Measurements from ENCODE around the gene ZBTB46.

ZBTB46 gene

DNA sequence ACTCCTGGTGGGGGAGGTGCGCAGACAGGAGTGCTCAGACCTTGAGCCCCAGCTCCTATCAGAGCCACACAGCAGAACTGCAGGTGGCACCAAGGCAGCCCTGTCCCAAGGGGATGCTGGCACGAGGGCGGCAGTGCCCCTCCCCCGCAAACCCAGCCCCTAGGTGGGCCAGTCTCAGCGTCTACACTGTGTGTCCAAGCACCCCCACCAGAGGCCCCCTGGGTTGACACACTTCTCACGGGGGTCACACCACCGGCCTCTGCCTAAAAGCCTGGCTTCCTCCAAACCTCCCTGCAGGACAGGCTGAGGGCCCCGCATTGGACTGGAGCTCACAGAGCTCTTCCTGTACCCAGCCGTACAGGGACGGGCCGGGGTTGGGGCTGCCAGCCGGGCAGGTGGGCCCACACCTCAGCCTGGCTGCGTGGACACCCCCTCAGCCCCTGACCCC, 83.4 kb downstream of the ZBTB46 start:
- Histone ChIP-seq H3K27me3 (ENCODE audit: control insufficient read depth, insufficient read depth, low read length) (no peaks in the 10 kb centered on the region), H3K9me3 (ENCODE audit: control insufficient read depth, insufficient read depth, low read depth, low read length) (no peaks in the 10 kb centered on the region), H3K27ac (ENCODE audit: low read depth, low read length) (no peak overlapping the region), H3K36me3 (ENCODE audit: control insufficient read depth, insufficient read depth, low read length) (peaks cover 20% of the 10 kb centered on the region), H3K4me1 (ENCODE audit: control insufficient read depth, insufficient read depth, low read length) (peaks cover 17% of the 10 kb centered on the region), H3K9ac (ENCODE audit: low read length) (no peak overlapping the region), H3K4me3 (ENCODE audit: low read depth, low read length) (no peak overlapping the region)

DNA sequence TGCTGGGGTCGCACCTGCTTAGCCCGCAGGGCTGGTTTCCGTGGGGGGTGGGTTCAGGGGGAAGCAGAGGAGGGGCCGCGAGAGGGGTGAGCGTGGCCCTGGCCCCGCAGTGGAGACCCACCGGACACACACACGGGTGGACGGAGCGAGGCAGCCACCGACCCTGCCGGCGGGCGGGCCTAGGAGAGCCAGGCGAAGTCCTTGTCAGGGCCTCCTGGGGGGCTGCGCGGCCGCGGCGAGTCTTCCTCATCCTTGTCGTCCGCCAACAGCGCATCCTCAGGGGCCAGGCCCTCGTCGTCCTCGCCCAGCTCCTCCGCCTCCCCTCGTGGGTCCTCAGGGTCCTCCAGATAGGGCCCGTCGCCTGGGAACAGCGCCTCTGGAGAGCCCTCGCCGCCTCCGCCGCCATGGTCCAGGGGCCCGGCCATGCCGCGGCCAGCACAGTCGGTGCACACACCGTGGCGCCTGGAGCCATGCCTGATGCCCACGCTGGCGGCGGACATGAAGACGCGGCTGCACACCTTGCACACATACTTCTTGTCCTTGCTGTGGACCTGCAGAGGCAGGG, 84.2 kb downstream of the ZBTB46 start:
- no peak overlapping the region for H3K9ac ChIP-seq (ENCODE audit: low read length)
- no peak overlapping the region for H3K4me3 ChIP-seq (ENCODE audit: low read depth, low read length)
- no peaks in the 10 kb centered on the region for H3K27me3 ChIP-seq (ENCODE audit: control insufficient read depth, insufficient read depth, low read length)
- H3K4me1 ChIP-seq (ENCODE audit: control insufficient read depth, insufficient read depth, low read length) = peaks cover 10% of the 10 kb centered on the region
- no peak overlapping the region for H3K27ac ChIP-seq (ENCODE audit: low read depth, low read length)
- H3K9me3 ChIP-seq (ENCODE audit: control insufficient read depth, insufficient read depth, low read depth, low read length) = no peaks in the 10 kb centered on the region
- H3K36me3 ChIP-seq (ENCODE audit: control insufficient read depth, insufficient read depth, low read length) = peaks cover 23% of the 10 kb centered on the region

DNA sequence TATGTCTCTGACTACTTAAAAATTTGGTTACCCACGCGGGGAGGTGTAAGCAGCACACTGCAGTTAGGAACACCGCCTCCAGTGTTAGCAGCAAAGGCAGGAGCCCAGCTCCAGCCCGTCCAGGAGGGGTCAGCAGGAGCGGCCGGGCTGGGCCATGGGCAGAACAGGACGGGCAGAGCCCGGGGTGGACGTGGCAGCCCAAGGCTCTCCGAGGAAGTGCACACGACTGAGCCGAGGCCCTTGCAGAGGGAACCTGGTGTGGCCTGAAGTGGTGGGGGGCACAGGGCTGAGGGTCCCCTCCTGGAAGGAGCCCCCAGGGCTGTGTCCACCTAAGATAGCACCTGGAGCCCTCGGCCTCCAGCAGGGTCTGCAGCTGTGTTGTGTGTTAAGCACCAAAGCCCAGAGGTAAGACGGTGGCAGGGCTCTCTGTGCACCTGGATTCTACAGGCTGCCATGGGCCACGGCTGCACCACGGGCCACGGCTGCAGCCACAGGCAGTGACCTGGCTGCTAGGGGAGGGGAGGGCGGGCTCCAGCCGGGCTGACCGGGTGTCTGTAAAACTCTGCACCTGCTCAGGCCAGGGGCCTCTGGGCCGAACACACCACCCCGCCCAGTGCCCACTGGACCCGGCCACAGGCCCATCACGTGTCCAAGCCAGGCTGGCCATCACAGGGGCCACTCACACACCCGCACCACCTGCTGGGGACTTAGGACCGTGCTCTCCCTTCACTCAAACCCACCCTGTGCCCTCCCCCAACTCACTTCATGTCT, 84.9 kb downstream of the ZBTB46 start:
- Histone ChIP-seq H3K9ac (ENCODE audit: low read length) (no peak overlapping the region), H3K27me3 (ENCODE audit: control insufficient read depth, insufficient read depth, low read length) (no peaks in the 10 kb centered on the region), H3K36me3 (ENCODE audit: control insufficient read depth, insufficient read depth, low read length) (peaks cover 23% of the 10 kb centered on the region), H3K9me3 (ENCODE audit: control insufficient read depth, insufficient read depth, low read depth, low read length) (no peaks in the 10 kb centered on the region), H3K4me1 (ENCODE audit: control insufficient read depth, insufficient read depth, low read length) (peaks cover 12% of the 10 kb centered on the region), H3K4me3 (ENCODE audit: low read depth, low read length) (no peak overlapping the region), H3K27ac (ENCODE audit: low read depth, low read length) (no peak overlapping the region)

DNA sequence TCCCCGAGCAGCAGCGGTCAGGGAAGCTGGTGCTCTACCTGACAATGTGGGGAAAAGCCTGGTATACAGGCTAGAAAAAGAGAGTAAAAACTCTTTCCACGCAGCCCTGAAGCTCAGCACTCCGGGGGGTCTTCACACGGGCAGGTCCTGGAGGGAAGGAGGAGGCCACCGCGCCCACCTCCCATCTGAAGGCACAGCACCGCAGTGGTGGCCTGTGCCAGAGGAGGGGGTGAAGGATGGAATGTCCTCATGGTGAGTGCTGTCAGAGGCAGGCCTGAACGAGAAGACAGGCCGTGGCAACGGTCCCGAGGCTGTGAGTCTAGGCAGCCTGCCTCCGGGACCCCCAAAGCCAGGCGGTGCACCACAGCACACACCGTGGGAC, 85.6 kb downstream of the ZBTB46 start:
- Histone ChIP-seq H3K36me3 (ENCODE audit: control insufficient read depth, insufficient read depth, low read length) (peaks cover 23% of the 10 kb centered on the region), H3K27me3 (ENCODE audit: control insufficient read depth, insufficient read depth, low read length) (no peaks in the 10 kb centered on the region)

DNA sequence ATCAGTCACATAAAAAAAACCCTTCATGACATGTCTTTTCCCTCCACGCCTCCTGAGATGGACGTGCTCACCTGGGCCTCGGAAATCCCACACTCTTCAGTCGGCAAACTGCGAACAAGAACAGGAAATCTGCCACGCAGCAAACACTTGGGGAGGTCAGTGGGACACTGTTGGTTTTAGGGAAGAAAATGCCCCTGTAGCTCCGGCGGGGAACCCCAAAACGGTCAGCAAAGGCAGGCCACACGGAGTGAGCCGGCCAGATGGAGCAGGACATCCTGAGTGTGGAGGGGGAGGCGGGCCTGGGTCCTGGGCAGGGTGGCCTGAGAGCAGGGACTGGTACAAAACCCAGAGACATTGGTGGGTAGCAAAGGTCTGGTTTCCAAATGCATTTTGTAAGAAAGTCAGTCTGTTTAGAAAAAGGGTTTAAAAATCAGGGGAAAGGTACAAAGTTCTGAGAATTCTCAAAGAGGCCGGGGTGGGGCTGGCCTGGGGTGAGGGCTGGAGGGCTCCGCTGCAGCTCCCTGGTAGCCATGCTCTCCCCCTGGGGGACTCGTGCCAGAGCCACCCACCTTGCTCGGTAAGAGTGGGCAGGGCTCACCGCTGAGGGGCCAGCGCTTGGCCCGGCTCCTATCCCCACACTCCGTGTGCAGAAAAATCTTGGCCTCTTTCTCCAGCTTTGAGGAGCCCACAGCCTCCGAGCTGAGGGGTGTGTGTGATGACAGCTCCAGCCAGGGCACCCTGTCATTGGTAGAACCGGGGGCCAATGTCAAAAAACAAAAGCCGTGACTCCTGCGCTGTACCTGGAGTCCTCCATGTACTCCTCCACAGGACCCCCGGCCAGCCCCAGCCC, 86.3 kb downstream of the ZBTB46 start:
- Histone ChIP-seq H3K4me1 (ENCODE audit: control insufficient read depth, insufficient read depth, low read length) (peaks cover 9% of the 10 kb centered on the region), H3K9ac (ENCODE audit: low read length) (no peak overlapping the region)

More for the DNA sequence above, 85.6 kb downstream of the ZBTB46 start:
- Histone ChIP-seq H3K4me1 (ENCODE audit: control insufficient read depth, insufficient read depth, low read length) (peaks cover 9% of the 10 kb centered on the region), H3K4me3 (ENCODE audit: low read depth, low read length) (no peak overlapping the region), H3K9me3 (ENCODE audit: control insufficient read depth, insufficient read depth, low read depth, low read length) (no peaks in the 10 kb centered on the region), H3K27ac (ENCODE audit: low read depth, low read length) (no peak overlapping the region), H3K9ac (ENCODE audit: low read length) (no peak overlapping the region)

DNA sequence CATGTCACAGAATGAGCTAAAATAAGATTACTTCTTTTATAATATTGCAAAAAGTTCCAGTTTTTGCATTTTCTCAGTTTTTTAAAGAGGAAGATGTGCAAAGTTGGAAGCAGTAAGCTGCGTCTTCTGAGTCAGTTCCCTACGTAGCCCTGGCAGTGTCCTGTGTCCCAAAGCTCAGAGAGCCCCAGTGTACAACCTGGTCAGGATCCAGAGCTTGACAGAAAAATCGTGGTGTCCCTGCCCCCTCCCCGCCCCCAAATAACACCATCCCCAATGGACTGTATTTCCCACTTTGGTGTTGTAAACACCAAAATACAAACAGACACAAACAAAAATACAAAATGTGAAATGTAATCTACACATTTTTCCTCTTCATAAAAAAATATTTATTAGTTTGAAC, 86.9 kb downstream of the ZBTB46 start:
- H3K9ac ChIP-seq (ENCODE audit: low read length) = no peak overlapping the region
- peaks cover 9% of the 10 kb centered on the region for H3K4me1 ChIP-seq (ENCODE audit: control insufficient read depth, insufficient read depth, low read length)
- H3K27ac ChIP-seq (ENCODE audit: low read depth, low read length) = no peak overlapping the region
- no peaks in the 10 kb centered on the region for H3K27me3 ChIP-seq (ENCODE audit: control insufficient read depth, insufficient read depth, low read length)
- no peaks in the 10 kb centered on the region for H3K9me3 ChIP-seq (ENCODE audit: control insufficient read depth, insufficient read depth, low read depth, low read length)
- peaks cover 23% of the 10 kb centered on the region for H3K36me3 ChIP-seq (ENCODE audit: control insufficient read depth, insufficient read depth, low read length)
- H3K4me3 ChIP-seq (ENCODE audit: low read depth, low read length) = no peak overlapping the region

More for the DNA sequence above, 86.3 kb downstream of the ZBTB46 start:
- no peak overlapping the region for H3K4me3 ChIP-seq (ENCODE audit: low read depth, low read length)
- no peaks in the 10 kb centered on the region for H3K9me3 ChIP-seq (ENCODE audit: control insufficient read depth, insufficient read depth, low read depth, low read length)
- H3K27ac ChIP-seq (ENCODE audit: low read depth, low read length) = no peak overlapping the region
- H3K36me3 ChIP-seq (ENCODE audit: control insufficient read depth, insufficient read depth, low read length) = peaks cover 23% of the 10 kb centered on the region
- H3K27me3 ChIP-seq (ENCODE audit: control insufficient read depth, insufficient read depth, low read length) = no peaks in the 10 kb centered on the region

DNA sequence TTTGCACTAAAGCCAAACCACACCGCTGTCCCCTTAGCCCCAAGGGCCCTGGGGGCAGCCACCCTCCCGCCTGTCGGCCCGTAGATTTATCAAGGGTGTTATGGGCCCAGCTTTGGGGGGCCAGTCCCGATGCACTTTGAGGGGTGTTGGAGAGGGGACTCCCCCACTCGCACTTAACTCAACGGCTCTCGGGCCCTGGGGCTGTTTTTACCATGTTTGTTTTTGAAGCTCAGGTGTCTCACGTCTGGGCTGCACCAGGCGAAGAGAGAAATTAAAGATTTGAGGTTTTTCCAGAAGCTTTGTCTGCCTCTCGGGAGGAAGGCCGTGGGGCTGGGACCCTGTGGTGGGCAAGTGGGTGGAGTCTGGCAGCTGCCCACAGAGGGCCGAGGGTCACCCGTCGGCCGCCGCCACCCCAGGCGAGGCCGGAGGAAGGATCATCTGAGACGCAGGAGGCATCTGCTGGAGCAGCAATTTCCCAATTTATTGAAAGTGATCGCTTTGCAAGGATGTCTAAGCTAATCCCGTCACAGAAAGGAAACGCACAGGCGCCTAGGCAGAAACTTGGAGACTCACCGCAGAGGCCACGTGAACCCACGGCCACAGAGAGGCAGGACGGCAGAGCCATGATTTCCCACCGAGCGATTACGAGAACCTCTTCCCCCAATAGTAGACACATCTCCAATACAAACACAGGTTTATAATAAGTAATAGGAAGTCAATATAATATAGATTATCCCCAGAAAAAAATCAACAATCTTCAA, 87.7 kb downstream of the ZBTB46 start:
- Histone ChIP-seq H3K4me1 (ENCODE audit: control insufficient read depth, insufficient read depth, low read length) (peaks cover 13% of the 10 kb centered on the region), H3K36me3 (ENCODE audit: control insufficient read depth, insufficient read depth, low read length) (peaks cover 23% of the 10 kb centered on the region), H3K9me3 (ENCODE audit: control insufficient read depth, insufficient read depth, low read depth, low read length) (no peaks in the 10 kb centered on the region), H3K9ac (ENCODE audit: low read length) (no peak overlapping the region), H3K4me3 (ENCODE audit: low read depth, low read length) (no peak overlapping the region), H3K27me3 (ENCODE audit: control insufficient read depth, insufficient read depth, low read length) (no peaks in the 10 kb centered on the region), H3K27ac (ENCODE audit: low read depth, low read length) (no peak overlapping the region)

DNA sequence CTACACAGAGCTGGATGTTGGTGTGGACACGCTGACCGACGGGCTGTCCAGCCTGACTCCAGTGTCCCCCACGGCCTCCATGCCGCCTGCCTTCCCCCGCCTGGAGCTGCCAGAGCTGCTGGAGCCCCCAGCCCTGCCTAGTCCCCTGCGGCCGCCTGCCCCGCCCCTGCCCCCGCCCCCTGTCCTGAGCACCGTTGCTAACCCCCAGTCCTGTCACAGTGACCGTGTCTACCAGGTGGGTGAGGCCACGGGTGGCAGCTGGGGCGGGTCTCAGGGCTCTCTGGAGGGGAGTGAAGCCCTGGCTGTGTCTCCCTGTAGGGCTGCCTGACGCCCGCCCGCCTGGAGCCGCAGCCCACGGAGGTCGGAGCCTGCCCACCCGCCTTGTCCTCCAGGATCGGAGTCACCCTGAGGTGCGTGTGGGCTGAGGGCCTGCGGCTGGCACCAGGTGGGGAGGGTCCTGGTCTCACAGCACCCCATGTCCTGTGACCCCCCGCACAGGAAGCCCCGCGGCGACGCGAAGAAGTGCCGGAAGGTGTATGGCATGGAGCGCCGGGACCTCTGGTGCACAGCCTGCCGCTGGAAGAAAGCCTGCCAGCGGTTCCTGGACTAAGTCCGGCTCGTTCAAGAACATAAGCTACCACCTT, 88.6 kb downstream of the ZBTB46 start:
- H3K9ac ChIP-seq (ENCODE audit: low read length) = no peak overlapping the region
- H3K27ac ChIP-seq (ENCODE audit: low read depth, low read length) = no peak overlapping the region
- no peak overlapping the region for H3K4me3 ChIP-seq (ENCODE audit: low read depth, low read length)
- H3K27me3 ChIP-seq (ENCODE audit: control insufficient read depth, insufficient read depth, low read length) = peaks cover 3% of the 10 kb centered on the region; the same call in 1 of the 2 replicates
- peaks cover 17% of the 10 kb centered on the region for H3K4me1 ChIP-seq (ENCODE audit: control insufficient read depth, insufficient read depth, low read length)
- H3K36me3 ChIP-seq (ENCODE audit: control insufficient read depth, insufficient read depth, low read length) = peaks cover 23% of the 10 kb centered on the region
- H3K9me3 ChIP-seq (ENCODE audit: control insufficient read depth, insufficient read depth, low read depth, low read length) = no peaks in the 10 kb centered on the region

DNA sequence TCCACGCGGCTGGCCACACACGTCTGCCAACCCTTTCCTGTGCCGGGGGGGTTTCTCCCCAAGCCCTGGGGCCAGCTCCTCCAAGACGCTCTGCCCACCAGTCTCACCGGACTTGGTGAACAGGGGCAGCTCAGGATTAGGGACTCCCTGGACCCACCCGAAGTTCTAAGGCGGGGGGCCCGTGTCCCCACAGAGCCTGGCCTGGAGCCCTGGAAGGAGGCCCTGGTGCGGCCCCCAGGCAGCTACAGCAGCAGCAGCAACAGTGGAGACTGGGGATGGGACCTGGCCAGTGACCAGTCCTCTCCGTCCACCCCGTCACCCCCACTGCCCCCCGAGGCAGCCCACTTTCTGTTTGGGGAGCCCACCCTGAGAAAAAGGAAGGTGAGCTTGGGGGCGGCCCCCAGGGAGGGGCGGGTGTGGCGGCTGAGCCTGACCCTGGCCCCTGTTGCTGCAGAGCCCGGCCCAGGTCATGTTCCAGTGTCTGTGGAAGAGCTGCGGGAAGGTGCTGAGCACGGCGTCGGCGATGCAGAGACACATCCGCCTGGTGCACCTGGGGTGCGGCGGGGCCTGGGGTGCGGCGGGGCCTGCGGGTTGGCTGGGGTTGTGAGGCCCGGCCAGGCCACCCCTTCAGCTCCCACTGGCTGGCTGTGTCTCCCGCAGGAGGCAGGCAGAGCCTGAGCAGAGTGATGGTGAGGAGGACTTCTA, 89.2 kb downstream of the ZBTB46 start:
- H3K9ac ChIP-seq (ENCODE audit: low read length) = no peak overlapping the region
- peaks cover 10% of the 10 kb centered on the region for H3K27me3 ChIP-seq (ENCODE audit: control insufficient read depth, insufficient read depth, low read length)
- H3K4me1 ChIP-seq (ENCODE audit: control insufficient read depth, insufficient read depth, low read length) = peaks cover 23% of the 10 kb centered on the region
- H3K27ac ChIP-seq (ENCODE audit: low read depth, low read length) = peak overlapping the region; percentile 79; the same call in 1 of the 2 replicates
- no peak overlapping the region for H3K4me3 ChIP-seq (ENCODE audit: low read depth, low read length)
- H3K36me3 ChIP-seq (ENCODE audit: control insufficient read depth, insufficient read depth, low read length) = peaks cover 23% of the 10 kb centered on the region
- H3K9me3 ChIP-seq (ENCODE audit: control insufficient read depth, insufficient read depth, low read depth, low read length) = no peaks in the 10 kb centered on the region

DNA sequence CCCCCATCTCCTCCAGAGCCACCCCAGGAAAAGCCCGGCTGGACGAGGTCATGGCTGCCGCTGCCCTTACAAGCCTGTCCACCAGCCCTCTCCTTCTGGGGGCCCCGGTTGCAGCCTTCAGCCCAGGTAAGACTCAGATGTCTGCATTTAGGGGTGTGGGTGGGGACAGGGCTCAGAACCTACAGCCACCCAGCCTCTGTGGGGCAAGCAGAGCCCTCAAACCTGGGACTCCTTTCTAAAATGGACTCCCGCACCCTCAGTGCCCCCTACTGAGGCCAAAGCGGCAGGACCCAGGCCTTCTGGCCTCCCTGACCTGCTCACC, 89.7 kb downstream of the ZBTB46 start:
- Histone ChIP-seq H3K27ac (ENCODE audit: low read depth, low read length) (peak overlapping the region; percentile 79; the same call in 1 of the 2 replicates), H3K9me3 (ENCODE audit: control insufficient read depth, insufficient read depth, low read depth, low read length) (no peaks in the 10 kb centered on the region), H3K27me3 (ENCODE audit: control insufficient read depth, insufficient read depth, low read length) (peaks cover 10% of the 10 kb centered on the region), H3K9ac (ENCODE audit: low read length) (no peak overlapping the region), H3K4me1 (ENCODE audit: control insufficient read depth, insufficient read depth, low read length) (peaks cover 23% of the 10 kb centered on the region), H3K36me3 (ENCODE audit: control insufficient read depth, insufficient read depth, low read length) (peaks cover 21% of the 10 kb centered on the region), H3K4me3 (ENCODE audit: low read depth, low read length) (peak overlapping the region; percentile 90)

Measured in HUES6 (cell line).